H1 (cell line): ENCODE measurements around the gene TELO2. TPM values are rescaled to one million over a fixed set of nuclear protein-coding genes. Genes with fewer than 3 reads are reported as not detected.

Experiments used
- CHD7 ChIP-seq: fragments of 300-600 bp; sonication (generic); IDR thresholded peaks from 2 replicates; pipeline ENCODE4 v1.7.1; 2012; ENCODE audit warnings: low read length, moderate library complexity, mild to moderate bottlenecking, inconsistent platforms; ENCODE audit not compliant: insufficient replicate concordance
- KDM4A ChIP-seq: IDR thresholded peaks from one replicate; pipeline ENCODE4 v1.7.1; 2012; ENCODE audit warnings: low read depth, mild to moderate bottlenecking, moderate library complexity, low read length, inconsistent platforms; ENCODE audit not compliant: severe bottlenecking
- POU5F1 ChIP-seq: IDR thresholded peaks from 2 replicates; pipeline ENCODE4 v1.6.1; 2011; ENCODE audit warnings: low read depth, mild to moderate bottlenecking, low read length, moderate library complexity
- SAP30 ChIP-seq: fragments of 300-600 bp; sonication (generic); IDR thresholded peaks from 2 replicates; pipeline ENCODE4 v1.7.1; 2012; ENCODE audit warnings: low read length, moderate library complexity, mild to moderate bottlenecking, inconsistent platforms; ENCODE audit not compliant: insufficient read depth, insufficient replicate concordance
- SP4 ChIP-seq: IDR thresholded peaks from 2 replicates; pipeline ENCODE4 v1.6.1; 2012; ENCODE audit warnings: low read length, inconsistent platforms
- polyA plus RNA-seq, 7 experiments: library from polyadenylated mRNA; depleted of rRNA in 3 of 7; stranded (reverse) in 5 of 7; unstranded in 2 of 7; fragments of >200 nt in 5 of 7; fragments of 200-250 nt in 2 of 7; gene quantifications; 1 replicate in 5 of 7; 2 replicates in 1 of 7; 4 replicates in 1 of 7; pipeline versions ENCODE4 v1.2.1 to v1.2.3, GENCODE V29; 2011 to 2013; ENCODE audit warnings: missing spikeins in 2 of 7, mixed read lengths in 2 of 7
- total RNA-seq: library from RNA; stranded (reverse); fragmentation: NEBNext Ultra II Directional; extraction: Animal tissue kit (Norgen Biotek cat#: 25700); gene quantifications from 2 replicates; pipeline ENCODE4 v1.2.1, GENCODE V29; 2021

The TELO2 gene
- total and polyA plus RNA-seq, 2 of the 8 experiments (the other 6 are each of a cell fraction or from before 2014, with no cell fraction given): 39.3 to 64.8 TPM

- TF ChIP-seq CHD7: no peak
- no peak for TF ChIP-seq SAP30
- TF ChIP-seq KDM4A: no peak
- TF ChIP-seq POU5F1: no peak
- no peak for TF ChIP-seq SP4
- TF ChIP-seq, all 59 proteins: peak for 6
Measured at GRCh38 chr16:1511662-1512569, 18.8 kb downstream of the TELO2 start (continued).
